ENCODE measurements around the gene IL1RL2.

The IL1RL2 gene

GRCh38 chr2:102267774-102268173 lies 81.0 kb downstream of the IL1RL2 start:
- no peak for DNase-seq (ENCODE audit: low read depth)

DNA sequence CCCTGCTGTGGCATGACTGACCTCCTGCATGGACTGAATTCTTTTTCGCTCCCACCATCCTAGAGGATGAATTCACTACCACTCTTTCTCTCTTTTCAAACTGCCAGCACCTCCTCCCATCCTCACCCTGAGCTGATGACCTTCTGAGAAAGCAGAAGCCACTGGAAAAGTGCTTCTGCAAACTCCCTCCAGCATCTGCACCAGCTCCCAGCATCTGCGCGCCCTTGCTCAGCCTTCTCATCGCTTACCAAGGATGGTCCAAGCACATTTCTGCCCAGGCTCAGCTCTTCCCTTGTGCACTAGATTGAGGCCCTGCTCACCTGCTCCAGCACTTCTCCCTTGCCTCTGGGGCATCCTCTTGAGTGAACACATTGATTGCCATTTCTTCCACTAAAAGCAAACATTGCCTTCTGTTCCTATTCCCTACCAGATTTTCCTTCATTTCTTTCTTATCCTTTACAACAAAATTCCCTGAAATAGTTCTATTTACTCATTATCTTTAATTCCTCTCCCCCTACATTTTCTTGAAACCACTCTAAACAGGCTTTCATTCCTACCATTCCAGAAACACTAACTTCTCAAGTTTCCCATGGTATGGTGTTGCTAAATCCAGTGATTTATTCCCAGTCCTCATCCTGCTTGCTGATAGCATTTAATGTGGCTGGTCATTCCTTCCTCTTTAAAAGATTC lies 81.8 kb downstream of the IL1RL2 start:
- DNase-seq (ENCODE audit: low read depth): no peak

- no peak for DNase-seq (ENCODE audit: low read depth)
Measured at GRCh38 chr2:102269200-102269524, 82.3 kb downstream of the IL1RL2 start.

DNA sequence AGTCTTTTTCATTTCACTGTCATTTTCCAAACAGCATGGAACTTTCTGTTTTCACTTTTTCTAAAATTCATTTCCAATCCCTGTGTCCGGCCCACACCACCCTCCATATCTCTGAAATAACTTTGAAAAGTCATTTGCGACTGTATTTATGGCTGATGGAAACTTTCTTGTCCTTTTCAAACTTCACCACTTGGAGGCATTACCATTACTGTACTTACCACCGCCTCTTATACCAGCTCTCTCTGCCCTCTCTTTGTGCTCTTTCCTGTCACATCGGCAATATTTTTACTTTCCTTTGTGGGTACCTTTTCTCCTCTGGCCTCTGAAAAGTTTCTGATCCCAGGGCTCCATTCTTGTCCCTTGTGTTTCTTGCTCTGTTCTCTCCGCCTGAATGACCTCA lies 85.0 kb downstream of the IL1RL2 start:
- DNase-seq (ENCODE audit: low read depth): no peak

- DNase-seq (ENCODE audit: low read depth): no peak
Measured at GRCh38 chr2:102273619-102274211, 86.9 kb downstream of the IL1RL2 start.

GRCh38 chr2:102276549-102277201 lies 89.9 kb downstream of the IL1RL2 start:
- no peak for DNase-seq (ENCODE audit: low read depth)

GRCh38 chr2:102277202-102277700 lies 90.4 kb downstream of the IL1RL2 start:
- DNase-seq (ENCODE audit: low read depth): no peak

- no peak for DNase-seq (ENCODE audit: low read depth)
Measured at GRCh38 chr2:102278720-102279390, 92.0 kb downstream of the IL1RL2 start.

DNA sequence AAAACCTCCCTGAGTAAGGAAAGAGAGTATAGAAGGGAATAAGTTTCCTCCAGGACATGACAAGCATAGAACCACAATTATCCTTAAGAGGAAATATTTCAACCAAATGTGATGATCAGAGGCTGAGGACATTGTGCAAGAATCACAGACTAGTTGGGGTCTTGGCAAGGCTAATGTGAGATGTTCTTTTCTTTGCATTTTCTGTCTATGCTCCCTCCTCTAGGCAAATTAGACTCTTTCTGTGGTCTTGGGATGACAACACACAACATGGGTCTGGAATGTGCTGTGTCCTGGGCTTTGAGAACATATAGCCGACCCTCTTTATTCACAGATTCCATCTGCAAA lies 92.5 kb downstream of the IL1RL2 start:
- no peak for DNase-seq (ENCODE audit: low read depth)

GRCh38 chr2:102282678-102283091 lies 95.9 kb downstream of the IL1RL2 start:
- no peak for DNase-seq (ENCODE audit: low read depth)

DNA sequence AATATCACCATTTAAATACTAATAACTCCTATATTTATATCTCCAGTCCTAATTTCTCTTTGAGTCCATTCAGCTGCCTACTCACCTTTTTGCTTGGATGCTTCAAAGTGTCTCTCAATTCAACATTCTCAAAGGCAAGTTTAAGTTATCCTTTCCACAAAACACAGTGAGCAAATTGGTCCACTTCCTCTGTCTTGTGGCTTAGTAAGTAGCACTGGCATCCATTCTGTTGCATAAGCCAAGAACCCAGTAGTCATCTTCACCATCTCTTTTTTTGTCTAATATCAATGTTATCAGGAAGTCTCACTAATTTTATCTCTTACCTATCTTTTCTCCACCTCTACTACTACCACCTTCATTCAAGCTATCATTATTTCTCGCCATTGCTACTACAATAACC lies 97.2 kb downstream of the IL1RL2 start:
- no peak for DNase-seq (ENCODE audit: low read depth)

- DNase-seq (ENCODE audit: low read depth): no peak
Measured at GRCh38 chr2:102284611-102285010, 97.8 kb downstream of the IL1RL2 start.

GRCh38 chr2:102285368-102285767 lies 98.5 kb downstream of the IL1RL2 start:
- no peak for DNase-seq (ENCODE audit: low read depth)

DNA sequence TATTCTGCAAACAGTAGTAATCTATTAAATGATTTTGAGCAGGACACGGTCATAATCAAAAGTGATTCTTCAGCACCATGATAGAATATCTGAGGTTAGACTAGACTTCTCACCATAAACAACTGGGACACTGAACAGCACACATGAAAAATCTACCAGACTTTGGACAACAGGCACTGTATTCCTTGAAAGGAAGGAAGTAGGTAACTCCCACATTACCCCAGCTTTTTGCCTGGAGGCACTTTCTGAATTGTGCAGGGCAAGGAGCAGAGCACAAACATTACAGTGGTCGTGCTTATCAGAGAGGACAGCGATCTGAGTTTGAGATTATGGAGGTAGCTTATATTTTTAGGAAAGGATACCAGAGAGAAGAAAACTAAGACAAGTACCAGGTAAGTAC lies 99.2 kb downstream of the IL1RL2 start:
- no peak for DNase-seq (ENCODE audit: low read depth)

- no peak for DNase-seq (ENCODE audit: low read depth)
Measured at GRCh38 chr2:102289129-102289528, 102.3 kb downstream of the IL1RL2 start.

Data from stimulated activated CD8-positive, alpha-beta memory T cell treated with anti-CD3 and anti-CD28 coated beads, Interleukin-15, amount 100 ng/mL, for 1 hour (primary cell).